ENCODE measurements around the gene GTF3C5. TPM values are rescaled to one million over a fixed set of nuclear protein-coding genes. Genes with fewer than 3 reads are reported as not detected.

GTF3C5 gene
- total and polyA plus RNA-seq, 7 experiments from 2014 or later, result 39.9 to 77.9 (median 48.8) TPM

DNA sequence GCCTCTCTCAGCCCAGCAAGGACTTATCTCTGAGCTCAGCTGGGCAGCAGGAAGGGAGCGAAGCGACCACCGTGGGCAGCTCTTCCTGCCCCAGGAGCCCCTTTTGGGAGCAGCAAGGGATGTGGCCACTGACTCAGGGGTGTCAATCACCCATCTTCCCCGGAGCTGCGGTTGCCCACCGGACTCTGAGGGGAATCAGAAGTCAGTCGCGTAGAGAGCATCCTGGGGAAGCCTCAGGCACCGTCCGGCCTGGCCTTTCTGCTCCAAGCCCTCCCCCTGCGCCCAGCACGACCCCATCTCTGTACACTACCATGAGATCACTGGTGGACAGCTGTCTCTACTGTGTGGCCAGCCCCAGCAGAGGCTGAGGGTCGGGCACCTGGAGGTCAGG, 27.7 kb upstream of the GTF3C5 start:
- H3K4me1 ChIP-seq (ENCODE audit: control insufficient read depth in 2 of 2, insufficient read depth in 2 of 2, low read length in 2 of 2), result no peaks in the 10 kb centered on the region
- Mint-ChIP-seq H3K9me3 (peaks cover 0 to 1% (median 0%) of the 10 kb centered on the region in 11 donors), H3K27me3 (peaks cover 26 to 66% (median 50%) of the 10 kb centered on the region in 5 donors), H3K4me3 (no peak overlapping the region), H3K4me1 (peaks cover 0 to 6% (median 0%) of the 10 kb centered on the region in 7 donors), H3K36me3 (peaks cover 0 to 4% (median 0%) of the 10 kb centered on the region in 5 donors), H3K27ac (no peak overlapping the region)
- ChIA-PET CTCF (no interaction called here), POLR2A (no interaction called here)
- H3K27ac ChIP-seq (ENCODE audit: low read depth, low read length), result no peak overlapping the region
- ATAC-seq, result no peak
- intact Hi-C loops (cut with micrococcal nuclease), result no loop called here
- H3K36me3 ChIP-seq (ENCODE audit: control insufficient read depth in 2 of 3, insufficient read depth in 3 of 3, low read length in 3 of 3), result no peaks in the 10 kb centered on the region
- no peak for DNase-seq
- no peaks in the 10 kb centered on the region for H3K9me3 ChIP-seq (ENCODE audit: control insufficient read depth in 2 of 3, low read length in 3 of 3)
- peaks cover 0 to 5% of the 10 kb centered on the region in 2 donors for H3K27me3 ChIP-seq (ENCODE audit: control insufficient read depth in 2 of 2, insufficient read depth in 2 of 2, low read length in 2 of 2)
- no peak overlapping the region for H3K4me3 ChIP-seq (ENCODE audit: low read length)

DNA sequence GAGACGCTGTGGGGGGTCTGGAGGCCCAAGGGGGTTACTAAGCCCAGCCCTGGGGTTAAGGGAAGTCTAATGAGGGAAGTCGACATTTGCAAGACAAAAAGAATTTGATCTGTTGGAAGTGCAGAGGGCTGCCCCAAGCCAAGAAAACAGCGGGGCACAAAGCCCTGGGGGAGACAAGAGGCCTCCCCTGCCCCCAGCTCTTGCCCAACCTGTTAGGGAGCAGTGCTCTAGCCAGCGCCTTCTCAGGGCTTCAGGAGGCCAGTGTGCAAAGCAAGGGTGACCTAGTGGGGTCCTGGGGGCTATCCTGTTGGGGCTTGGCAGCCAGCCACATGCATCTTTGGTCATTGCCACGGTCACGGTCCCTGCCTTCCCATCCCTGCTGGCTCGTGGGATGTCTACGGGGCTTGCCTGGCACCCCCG, 27.1 kb upstream of the GTF3C5 start:
- DNase-seq, result no peak
- H3K27ac Mint-ChIP-seq, result no peak overlapping the region
- peaks cover 26 to 72% (median 54%) of the 10 kb centered on the region in 5 donors for H3K27me3 Mint-ChIP-seq
- POLR2A ChIA-PET, result no interaction called here
- peaks cover 0 to 6% (median 0%) of the 10 kb centered on the region in 7 donors for H3K4me1 Mint-ChIP-seq
- Histone ChIP-seq H3K9me3 (ENCODE audit: control insufficient read depth in 2 of 3, low read length in 3 of 3) (no peaks in the 10 kb centered on the region), H3K36me3 (ENCODE audit: control insufficient read depth in 2 of 3, insufficient read depth in 3 of 3, low read length in 3 of 3) (no peaks in the 10 kb centered on the region), H3K27ac (ENCODE audit: low read depth, low read length) (no peak overlapping the region), H3K27me3 (ENCODE audit: control insufficient read depth in 2 of 2, insufficient read depth in 2 of 2, low read length in 2 of 2) (peaks cover 0 to 5% of the 10 kb centered on the region in 2 donors), H3K4me3 (ENCODE audit: low read length) (no peak overlapping the region), H3K4me1 (ENCODE audit: control insufficient read depth in 2 of 2, insufficient read depth in 2 of 2, low read length in 2 of 2) (no peaks in the 10 kb centered on the region)
- H3K9me3 Mint-ChIP-seq, result peaks cover 0 to 1% (median 0%) of the 10 kb centered on the region in 11 donors
- H3K36me3 Mint-ChIP-seq, result peaks cover 0 to 4% (median 0%) of the 10 kb centered on the region in 5 donors
- intact Hi-C loops (cut with micrococcal nuclease), result no loop called here
- CTCF ChIA-PET, result no interaction called here
- no peak for ATAC-seq
- no peak overlapping the region for H3K4me3 Mint-ChIP-seq

DNA sequence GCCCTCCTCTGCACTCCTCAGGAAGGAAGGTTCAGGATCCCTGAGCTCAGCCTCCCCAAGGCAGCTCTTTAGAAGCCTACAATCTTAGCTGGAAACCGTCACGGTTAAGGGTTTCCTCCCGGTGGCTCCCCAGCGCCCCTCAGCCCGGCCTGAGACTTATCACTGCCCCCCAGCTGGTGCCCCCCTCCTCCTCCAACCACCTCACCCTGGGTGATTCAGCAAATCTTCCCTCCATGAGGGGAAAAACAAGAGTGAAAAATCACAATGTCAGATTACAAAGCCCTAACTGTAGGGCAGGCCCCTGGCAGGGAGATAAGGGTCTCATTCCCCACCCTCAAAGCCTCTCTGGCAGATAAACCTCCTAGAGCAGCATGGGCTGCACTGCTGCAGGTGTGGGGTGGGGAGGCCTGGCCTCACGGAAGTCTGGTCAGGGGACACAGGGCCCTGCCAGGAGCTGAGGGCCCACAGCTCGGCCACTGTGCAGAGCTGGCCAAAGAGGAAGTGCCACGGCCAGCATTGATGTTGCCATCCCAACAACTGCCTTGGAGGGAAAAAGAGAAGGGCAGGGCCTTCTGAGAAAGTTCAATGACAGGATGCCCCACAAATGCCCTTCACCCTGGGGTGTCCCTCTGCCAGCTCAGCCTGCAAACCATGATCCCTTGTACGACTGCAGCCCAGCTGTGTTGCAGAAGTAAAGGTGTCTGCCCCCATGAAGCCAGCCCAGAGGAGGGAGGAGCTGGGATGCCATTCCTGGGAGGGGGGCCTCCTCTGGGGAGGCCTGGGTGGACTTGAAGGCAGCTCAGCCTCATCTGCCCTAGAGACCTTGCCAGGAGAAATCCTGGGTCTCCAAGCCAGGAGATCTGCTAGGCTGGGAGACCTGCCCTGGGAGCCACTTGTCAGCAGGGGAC, 26.5 kb upstream of the GTF3C5 start:
- Mint-ChIP-seq H3K4me3 (no peak overlapping the region), H3K9me3 (peaks cover 0 to 7% (median 1%) of the 10 kb centered on the region in 11 donors), H3K27ac (no peak overlapping the region), H3K4me1 (peaks cover 0 to 6% (median 0%) of the 10 kb centered on the region in 7 donors), H3K36me3 (peaks cover 0 to 4% (median 0%) of the 10 kb centered on the region in 5 donors), H3K27me3 (peaks cover 32 to 74% (median 54%) of the 10 kb centered on the region in 5 donors)
- peaks cover 0 to 5% of the 10 kb centered on the region in 2 donors for H3K27me3 ChIP-seq (ENCODE audit: control insufficient read depth in 2 of 2, insufficient read depth in 2 of 2, low read length in 2 of 2)
- intact Hi-C loops (cut with micrococcal nuclease), result no loop called here
- H3K4me3 ChIP-seq (ENCODE audit: low read length), result no peak overlapping the region
- no peak overlapping the region for H3K27ac ChIP-seq (ENCODE audit: low read depth, low read length)
- ChIA-PET POLR2A (no interaction called here), CTCF (no interaction called here)
- H3K9me3 ChIP-seq (ENCODE audit: control insufficient read depth in 2 of 3, low read length in 3 of 3), result no peaks in the 10 kb centered on the region
- H3K36me3 ChIP-seq (ENCODE audit: control insufficient read depth in 2 of 3, insufficient read depth in 3 of 3, low read length in 3 of 3), result no peaks in the 10 kb centered on the region
- ATAC-seq (peak; percentile 56), DNase-seq (no peak)
- no peaks in the 10 kb centered on the region for H3K4me1 ChIP-seq (ENCODE audit: control insufficient read depth in 2 of 2, insufficient read depth in 2 of 2, low read length in 2 of 2)

DNA sequence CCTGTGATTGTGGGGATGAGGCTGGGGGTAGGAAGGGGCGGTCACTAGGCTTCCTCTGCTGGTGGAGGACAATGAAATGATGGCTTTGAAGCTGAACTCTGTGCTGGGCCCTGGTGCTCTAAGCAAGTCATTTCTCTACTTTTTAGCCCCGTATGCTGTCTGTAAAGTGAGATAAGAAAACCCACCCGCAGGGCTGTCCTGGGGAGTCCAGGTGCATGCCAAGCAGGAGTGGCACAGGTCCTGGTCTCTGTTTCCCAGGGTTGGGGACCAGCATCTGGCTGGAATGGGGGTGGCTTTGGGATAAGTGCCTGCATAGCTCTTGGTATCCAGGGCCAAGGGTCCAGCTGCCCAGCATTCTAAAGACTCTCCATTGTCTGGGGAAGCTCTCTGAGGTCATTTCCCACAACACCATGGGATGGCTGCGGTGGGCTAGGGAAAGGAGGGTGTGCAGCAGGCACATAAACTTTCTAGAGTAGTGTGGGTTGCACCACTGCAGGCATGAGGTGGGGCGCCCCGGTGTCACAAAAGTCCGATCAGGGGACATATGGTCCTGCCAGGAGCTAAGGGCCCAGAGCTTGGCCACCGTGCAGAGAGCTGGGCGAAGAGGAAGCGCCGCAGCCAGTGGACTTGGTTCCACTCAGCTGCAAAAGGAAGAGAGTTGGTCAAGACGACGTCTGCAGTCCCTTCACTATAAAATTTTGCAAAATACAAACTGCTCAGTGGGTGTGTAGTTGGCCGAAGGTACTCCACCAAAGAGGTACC, 25.6 kb upstream of the GTF3C5 start:
- no peaks in the 10 kb centered on the region for H3K4me1 ChIP-seq (ENCODE audit: control insufficient read depth in 2 of 2, insufficient read depth in 2 of 2, low read length in 2 of 2)
- CTCF ChIA-PET, result no interaction called here
- no peak for ATAC-seq
- Mint-ChIP-seq H3K4me3 (no peak overlapping the region), H3K36me3 (peaks cover 0 to 4% (median 0%) of the 10 kb centered on the region in 5 donors), H3K9me3 (peaks cover 0 to 13% (median 2%) of the 10 kb centered on the region in 11 donors), H3K4me1 (peaks cover 0 to 6% (median 0%) of the 10 kb centered on the region in 7 donors), H3K27ac (no peak overlapping the region), H3K27me3 (peaks cover 35 to 66% (median 49%) of the 10 kb centered on the region in 5 donors)
- H3K27ac ChIP-seq (ENCODE audit: low read depth, low read length), result no peak overlapping the region
- DNase-seq, result no peak
- H3K27me3 ChIP-seq (ENCODE audit: control insufficient read depth in 2 of 2, insufficient read depth in 2 of 2, low read length in 2 of 2), result peaks cover 0 to 5% of the 10 kb centered on the region in 2 donors
- no peaks in the 10 kb centered on the region for H3K36me3 ChIP-seq (ENCODE audit: control insufficient read depth in 2 of 3, insufficient read depth in 3 of 3, low read length in 3 of 3)
- no peaks in the 10 kb centered on the region for H3K9me3 ChIP-seq (ENCODE audit: control insufficient read depth in 2 of 3, low read length in 3 of 3)
- no peak overlapping the region for H3K4me3 ChIP-seq (ENCODE audit: low read length)
- intact Hi-C loops (cut with micrococcal nuclease), result no loop called here
- POLR2A ChIA-PET, result no interaction called here

DNA sequence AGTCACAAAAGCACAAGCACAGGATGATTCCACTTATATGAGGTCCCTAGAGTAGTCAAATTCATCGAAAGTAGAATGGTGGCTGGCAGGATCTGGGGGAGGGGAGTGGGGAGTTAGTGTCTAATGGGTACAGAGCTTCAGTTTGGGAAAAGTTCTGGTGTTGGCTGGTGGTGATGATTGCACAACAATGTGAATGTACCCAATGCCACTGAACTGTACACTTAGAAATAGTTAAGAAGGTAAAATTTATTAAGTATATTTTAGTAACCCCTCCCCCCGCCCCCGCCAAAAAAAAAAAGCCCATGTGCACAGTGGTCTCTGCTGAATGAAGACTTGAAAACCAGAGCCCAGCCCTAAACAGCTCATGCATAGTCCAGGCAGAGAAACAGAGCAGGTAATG, 24.8 kb upstream of the GTF3C5 start:
- Histone ChIP-seq H3K9me3 (ENCODE audit: control insufficient read depth in 2 of 3, low read length in 3 of 3) (no peaks in the 10 kb centered on the region), H3K4me3 (ENCODE audit: low read length) (no peak overlapping the region), H3K36me3 (ENCODE audit: control insufficient read depth in 2 of 3, insufficient read depth in 3 of 3, low read length in 3 of 3) (no peaks in the 10 kb centered on the region), H3K27ac (ENCODE audit: low read depth, low read length) (no peak overlapping the region), H3K4me1 (ENCODE audit: control insufficient read depth in 2 of 2, insufficient read depth in 2 of 2, low read length in 2 of 2) (no peaks in the 10 kb centered on the region), H3K27me3 (ENCODE audit: control insufficient read depth in 2 of 2, insufficient read depth in 2 of 2, low read length in 2 of 2) (peaks cover 0 to 5% of the 10 kb centered on the region in 2 donors)
- Mint-ChIP-seq H3K36me3 (peaks cover 0 to 4% (median 0%) of the 10 kb centered on the region in 5 donors), H3K4me1 (peaks cover 0 to 6% (median 0%) of the 10 kb centered on the region in 7 donors), H3K27ac (no peak overlapping the region), H3K27me3 (peaks cover 29 to 65% (median 43%) of the 10 kb centered on the region in 5 donors), H3K4me3 (no peak overlapping the region), H3K9me3 (peaks cover 0 to 16% (median 2%) of the 10 kb centered on the region in 11 donors)
- DNase-seq (no peak), ATAC-seq (no peak)
- intact Hi-C loops (cut with micrococcal nuclease), result no loop called here
- POLR2A ChIA-PET, result no interaction called here
- CTCF ChIA-PET, result no interaction called here

DNA sequence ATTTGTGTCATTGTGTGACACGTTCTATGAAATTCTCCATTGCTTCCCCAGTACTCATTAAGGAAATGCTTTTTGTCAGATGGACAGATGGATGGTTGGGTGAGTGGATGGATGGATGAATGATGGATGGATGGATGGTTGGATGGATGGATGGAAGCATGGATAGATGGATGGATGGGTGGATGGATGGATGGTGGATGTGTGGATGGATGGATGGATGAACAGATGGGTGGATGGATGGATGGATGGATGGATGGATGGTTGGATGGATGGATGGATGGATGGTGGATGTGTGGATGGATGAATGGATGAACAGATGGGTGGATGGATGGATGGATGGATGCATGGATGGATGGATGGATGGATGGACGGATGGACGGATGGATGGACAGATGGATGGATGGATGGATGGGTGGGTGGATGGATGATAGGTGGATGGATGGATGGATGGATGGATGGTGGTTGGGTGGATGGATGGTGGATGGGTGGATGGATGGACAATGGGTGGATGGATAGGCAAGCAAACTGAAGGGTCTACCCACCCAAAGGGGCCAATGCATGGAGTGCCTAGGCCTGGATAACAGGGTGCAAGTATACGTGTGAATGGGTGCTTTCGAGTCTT, 24.0 kb upstream of the GTF3C5 start:
- peaks cover 33 to 65% (median 46%) of the 10 kb centered on the region in 5 donors for H3K27me3 Mint-ChIP-seq

More for the DNA sequence above, 24.0 kb upstream of the GTF3C5 start:
- Histone ChIP-seq H3K27ac (ENCODE audit: low read depth, low read length) (no peak overlapping the region), H3K27me3 (ENCODE audit: control insufficient read depth in 2 of 2, insufficient read depth in 2 of 2, low read length in 2 of 2) (peaks cover 0 to 5% of the 10 kb centered on the region in 2 donors), H3K4me3 (ENCODE audit: low read length) (no peak overlapping the region), H3K36me3 (ENCODE audit: control insufficient read depth in 2 of 3, insufficient read depth in 3 of 3, low read length in 3 of 3) (no peaks in the 10 kb centered on the region), H3K9me3 (ENCODE audit: control insufficient read depth in 2 of 3, low read length in 3 of 3) (no peaks in the 10 kb centered on the region), H3K4me1 (ENCODE audit: control insufficient read depth in 2 of 2, insufficient read depth in 2 of 2, low read length in 2 of 2) (no peaks in the 10 kb centered on the region)
- DNase-seq (no peak), ATAC-seq (no peak)
- intact Hi-C loops (cut with micrococcal nuclease), result no loop called here
- POLR2A ChIA-PET, result no interaction called here
- Mint-ChIP-seq H3K9me3 (peaks cover 0 to 16% (median 2%) of the 10 kb centered on the region in 11 donors), H3K4me1 (peaks cover 0 to 6% (median 0%) of the 10 kb centered on the region in 7 donors), H3K36me3 (peaks cover 0 to 4% (median 0%) of the 10 kb centered on the region in 5 donors), H3K27ac (no peak overlapping the region), H3K4me3 (no peak overlapping the region)
- CTCF ChIA-PET, result no interaction called here
